Breast epithelium (tissue), 4 donors: ENCODE measurements around the gene APPL1. TPM values are rescaled to one million over a fixed set of nuclear protein-coding genes. Genes with fewer than 3 reads are reported as not detected.

Experiments used
- DNase-seq, 2 donors: peaks; one replicate each; pipeline ENCODE4 v3.0.0-alpha.2; 2019; ENCODE audit warnings: low spot score in 2 of 2
- H3K27ac ChIP-seq, 2 donors: fragments of 200-600 bp; sonication (generic) in 1 of 2; one replicate each; pipeline ENCODE4 v1.5.1; 2016 to 2019; ENCODE audit warnings: mild to moderate bottlenecking in 1 of 2
- H3K27me3 ChIP-seq, 2 donors: fragments of 200-600 bp; sonication (generic) in 1 of 2; one replicate each; pipeline versions ENCODE4 v1.5.1 to v1.6.0; 2017 to 2019; ENCODE audit warnings: control low read depth in 1 of 2, mild to moderate bottlenecking in 1 of 2
- H3K36me3 ChIP-seq: fragments of 200-600 bp; one replicate; pipeline ENCODE4 v1.5.1; 2019
- H3K4me1 ChIP-seq, 2 donors: fragments of 200-600 bp; sonication (generic); one replicate each; pipeline ENCODE4 v1.5.1; 2016 to 2019; ENCODE audit warnings: control low read depth in 1 of 2
- H3K4me3 ChIP-seq, 3 donors: fragments of 200-600 bp; sonication (generic); 1 replicate in 2 of 3; 2 replicates in 1 of 3; pipeline ENCODE4 v1.5.1; 2016 to 2019; ENCODE audit warnings: mild to moderate bottlenecking in 3 of 3, moderate library complexity in 2 of 3
- H3K9me3 ChIP-seq, 2 donors: fragments of 200-600 bp; sonication (generic) in 1 of 2; one replicate each; pipeline ENCODE4 v1.5.1; 2016 to 2019; ENCODE audit warnings: control low read depth in 1 of 2
- CTCF ChIP-seq, 3 donors: fragments of 450-650 bp; IDR thresholded peaks; one replicate each; pipeline ENCODE4 v1.5.1; 2016 to 2017; ENCODE audit warnings: antibody characterized with exemption in 3 of 3, mild to moderate bottlenecking in 3 of 3, moderate library complexity in 3 of 3
- POLR2A ChIP-seq: fragments of 450-650 bp; IDR thresholded peaks from one replicate; pipeline ENCODE4 v1.6.1; 2016; ENCODE audit warnings: antibody characterized with exemption, mild to moderate bottlenecking, moderate library complexity
- POLR2AphosphoS5 ChIP-seq, 3 donors: sonication (generic); formaldehyde crosslinking; IDR thresholded peaks; one replicate each; pipeline ENCODE4 v1.6.1; 2017; ENCODE audit warnings: antibody characterized with exemption in 3 of 3
- intact Hi-C: fragments of 100-400 bp; cut with DNase I; formaldehyde crosslinking; loops from one replicate; pipeline ENCODE4 v1.15.1; 2023; ENCODE audit warnings: low total_unique reads
- total RNA-seq, 3 donors: library from RNA; depleted of rRNA; stranded (reverse); fragments of >200 nt; gene quantifications; one replicate each; pipeline ENCODE4 v1.1.0, GENCODE V29; 2016

The APPL1 gene
- total RNA-seq, 3 donors from 2014 or later = 42.4 to 69.4 (median 58.3) TPM

DNA sequence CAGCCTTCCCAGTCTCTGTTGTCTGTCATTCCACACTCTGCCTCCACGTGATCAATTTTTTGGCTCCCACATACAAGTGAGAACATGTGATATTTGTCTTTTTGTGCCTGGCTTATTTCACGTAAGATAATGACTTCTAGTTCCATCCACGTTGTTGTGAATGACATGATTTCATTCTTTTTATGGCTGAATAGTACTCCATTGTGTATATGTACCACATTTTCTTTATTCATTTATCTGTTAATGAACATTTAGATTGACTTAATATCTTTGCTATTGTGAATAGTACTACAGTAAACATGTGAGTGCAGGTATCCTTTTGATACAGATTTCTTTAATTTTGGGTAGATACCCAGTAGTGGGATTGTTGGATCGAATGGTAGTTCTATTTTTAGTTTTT lies 33.6 kb downstream of the APPL1 start:
- Histone ChIP-seq H3K4me1 (no peaks in the 10 kb centered on the region), H3K9me3 (peaks cover 0 to 5% of the 10 kb centered on the region in 2 donors), H3K36me3 (peaks cover 5% of the 10 kb centered on the region), H3K27ac (no peak overlapping the region), H3K27me3 (no peaks in the 10 kb centered on the region), H3K4me3 (no peak overlapping the region)
- no peak for DNase-seq
- TF ChIP-seq POLR2A = no peak
- no peak for TF ChIP-seq CTCF (IDR thresholded peaks at IDR 0.05)
- no peak for TF ChIP-seq POLR2AphosphoS5 (IDR thresholded peaks at IDR 0.05)
- intact Hi-C loops = no loop called here

DNA sequence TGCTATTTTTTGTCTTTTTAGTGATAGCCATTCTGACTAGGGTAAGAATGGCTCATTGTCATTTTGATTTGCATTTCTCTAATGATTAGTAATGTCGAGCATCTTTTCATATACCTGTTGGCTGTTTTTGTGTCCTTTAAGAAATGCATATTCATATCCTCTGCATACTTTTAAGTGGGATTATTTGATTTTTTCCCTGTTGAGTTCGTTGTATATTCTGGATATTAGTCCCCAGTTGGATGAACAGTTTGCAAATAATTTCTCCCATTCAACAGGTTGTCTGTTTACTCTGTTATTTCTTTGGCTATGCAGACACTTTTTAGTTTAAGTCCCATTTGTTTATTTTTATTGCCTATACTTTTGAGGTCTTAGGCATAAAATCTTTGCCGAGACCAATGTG lies 34.4 kb downstream of the APPL1 start:
- H3K4me3 ChIP-seq = no peak overlapping the region
- peaks cover 0 to 5% of the 10 kb centered on the region in 2 donors for H3K9me3 ChIP-seq
- no peaks in the 10 kb centered on the region for H3K4me1 ChIP-seq
- peaks cover 5% of the 10 kb centered on the region for H3K36me3 ChIP-seq
- DNase-seq = no peak
- H3K27me3 ChIP-seq = no peaks in the 10 kb centered on the region
- intact Hi-C loops = no loop called here
- TF ChIP-seq POLR2A (no peak), CTCF (IDR thresholded peaks at IDR 0.05) (no peak), POLR2AphosphoS5 (IDR thresholded peaks at IDR 0.05) (no peak)
- H3K27ac ChIP-seq = no peak overlapping the region

- H3K27ac ChIP-seq = no peak overlapping the region
- H3K9me3 ChIP-seq = peaks cover 0 to 5% of the 10 kb centered on the region in 2 donors
- intact Hi-C loops = no loop called here
- TF ChIP-seq POLR2A (no peak), CTCF (IDR thresholded peaks at IDR 0.05) (no peak), POLR2AphosphoS5 (IDR thresholded peaks at IDR 0.05) (no peak)
- no peak overlapping the region for H3K4me3 ChIP-seq
- no peak for DNase-seq
- H3K36me3 ChIP-seq = peaks cover 5% of the 10 kb centered on the region
- no peaks in the 10 kb centered on the region for H3K4me1 ChIP-seq
- H3K27me3 ChIP-seq = no peaks in the 10 kb centered on the region
These were observed 40.9 kb downstream of the APPL1 start for GRCh38 chr3:57268416-57268815.

GRCh38 chr3:57274845-57275244 lies 47.3 kb downstream of the APPL1 start:
- TF ChIP-seq CTCF (IDR thresholded peaks at IDR 0.05) (no peak), POLR2A (no peak), POLR2AphosphoS5 (IDR thresholded peaks at IDR 0.05) (no peak)
- H3K4me1 ChIP-seq = no peaks in the 10 kb centered on the region
- intact Hi-C loops = no loop called here
- no peaks in the 10 kb centered on the region for H3K27me3 ChIP-seq
- H3K36me3 ChIP-seq = peaks cover 5% of the 10 kb centered on the region
- no peak for DNase-seq
- H3K4me3 ChIP-seq = no peak overlapping the region
- no peak overlapping the region for H3K27ac ChIP-seq
- no peaks in the 10 kb centered on the region for H3K9me3 ChIP-seq

- intact Hi-C loops = no loop called here
- no peaks in the 10 kb centered on the region for H3K9me3 ChIP-seq
- H3K27ac ChIP-seq = no peak overlapping the region
- H3K4me3 ChIP-seq = no peak overlapping the region
- DNase-seq = no peak
- no peaks in the 10 kb centered on the region for H3K4me1 ChIP-seq
- H3K36me3 ChIP-seq = no peaks in the 10 kb centered on the region
- TF ChIP-seq POLR2AphosphoS5 (IDR thresholded peaks at IDR 0.05) (no peak), POLR2A (no peak), CTCF (IDR thresholded peaks at IDR 0.05) (no peak)
- no peaks in the 10 kb centered on the region for H3K27me3 ChIP-seq
These were observed 47.9 kb downstream of the APPL1 start for GRCh38 chr3:57275393-57275792.
